NCI-H524 (cell line): ENCODE results near the gene GBX2.

Source experiments
- DNase-seq, 2 experiments: peaks; one replicate each; lab custom pipeline; 2025; lab: John Stamatoyannopoulos, UW

Gene GBX2

GRCh38 chr2:236180831-236181453, 12.8 kb upstream of the GBX2 start:
- peak in 1 of 2 experiments; percentile 64 for DNase-seq

- no peak for DNase-seq
Measured at GRCh38 chr2:236180076-236180816, 12.1 kb upstream of the GBX2 start.

- peak in 1 of 2 experiments; percentile 29 for DNase-seq
Measured at GRCh38 chr2:236179236-236180075, 11.3 kb upstream of the GBX2 start.

GRCh38 chr2:236178890-236179235, 10.7 kb upstream of the GBX2 start:
- DNase-seq: peak in 1 of 2 experiments; percentile 40

- peak; percentile 78 to 90 for DNase-seq
Measured at GRCh38 chr2:236177967-236178889, 10.0 kb upstream of the GBX2 start.

GRCh38 chr2:236177604-236177966, 9.4 kb upstream of the GBX2 start:
- DNase-seq: peak; percentile 43 to 69

GRCh38 chr2:236176951-236177350, 8.8 kb upstream of the GBX2 start:
- no peak for DNase-seq

- DNase-seq: peak in 1 of 2 experiments; percentile 37
Measured at GRCh38 chr2:236176417-236176816, 8.2 kb upstream of the GBX2 start.

GRCh38 chr2:236175548-236176150, 7.5 kb upstream of the GBX2 start:
- DNase-seq: no peak

GRCh38 chr2:236173729-236174607, 5.8 kb upstream of the GBX2 start:
- no peak for DNase-seq

- no peak for DNase-seq
Measured at GRCh38 chr2:236173036-236173728, 5.0 kb upstream of the GBX2 start.

- DNase-seq: peak in 1 of 2 experiments; percentile 31
Measured at GRCh38 chr2:236172255-236173035, 4.3 kb upstream of the GBX2 start.

GRCh38 chr2:236171680-236172254, 3.6 kb upstream of the GBX2 start:
- no peak for DNase-seq

- peak in 1 of 2 experiments; percentile 35 for DNase-seq
Measured at GRCh38 chr2:236171181-236171679, 3.0 kb upstream of the GBX2 start.

- DNase-seq: no peak
Measured at GRCh38 chr2:236170590-236171165, 2.5 kb upstream of the GBX2 start.

- no peak for DNase-seq
Measured at GRCh38 chr2:236169741-236170589, 1.8 kb upstream of the GBX2 start.

- DNase-seq: peak in 1 of 2 experiments; percentile 35
Measured at GRCh38 chr2:236169151-236169721, 1.1 kb upstream of the GBX2 start.
